SK-N-SH treated with all-trans-retinoic acid at 6 μM for 48 hours (cell line): ENCODE results near the gene ETF1.

Source experiments
- BACH2 ChIP-seq: fragments of 250-450 bp; sonication (Bioruptor Pico); IDR thresholded peaks from 2 replicates; pipeline ENCODE4 v1.9.0; 2021; ENCODE audit warnings: mild to moderate bottlenecking, borderline replicate concordance
- RARB ChIP-seq: fragments of 250-450 bp; sonication (Bioruptor Pico); IDR thresholded peaks from 2 replicates; pipeline ENCODE4 v1.8.0; 2021; ENCODE audit warnings: mild to moderate bottlenecking, moderate library complexity
- TCF4 ChIP-seq: fragments of 250-450 bp; sonication (Bioruptor Pico); IDR thresholded peaks from 2 replicates; pipeline ENCODE4 v1.8.0; 2021; ENCODE audit warnings: mild to moderate bottlenecking, moderate library complexity, borderline replicate concordance
- TOX ChIP-seq: fragments of 250-450 bp; sonication (Bioruptor Pico); IDR thresholded peaks from 2 replicates; pipeline ENCODE4 v1.8.0; 2021; ENCODE audit warnings: mild to moderate bottlenecking, moderate library complexity, borderline replicate concordance
- ZNF565 ChIP-seq: fragments of 450-650 bp; formaldehyde crosslinking; conservative IDR thresholded peaks from 2 replicates; pipeline ENCODE4 v1.5.0; 2020; ENCODE audit warnings: low read depth, mild to moderate bottlenecking, moderate library complexity
- TF ChIP-seq, protein P1 (sequence below): fragments of 250-450 bp; sonication (Bioruptor Pico); IDR thresholded peaks from 2 replicates; pipeline ENCODE4 v1.5.1; 2021; ENCODE audit warnings: mild to moderate bottlenecking, moderate library complexity
- TF ChIP-seq, protein P2 (sequence below): fragments of 250-450 bp; sonication (Bioruptor Pico); IDR thresholded peaks from 2 replicates; pipeline ENCODE4 v1.8.0; 2020; ENCODE audit warnings: mild to moderate bottlenecking, moderate library complexity, borderline replicate concordance
- TF ChIP-seq, protein P3 (sequence below): fragments of 250-450 bp; sonication (Bioruptor Pico); IDR thresholded peaks from 2 replicates; pipeline ENCODE4 v1.5.1; 2020; ENCODE audit warnings: low read depth, mild to moderate bottlenecking, moderate library complexity

DNA sequence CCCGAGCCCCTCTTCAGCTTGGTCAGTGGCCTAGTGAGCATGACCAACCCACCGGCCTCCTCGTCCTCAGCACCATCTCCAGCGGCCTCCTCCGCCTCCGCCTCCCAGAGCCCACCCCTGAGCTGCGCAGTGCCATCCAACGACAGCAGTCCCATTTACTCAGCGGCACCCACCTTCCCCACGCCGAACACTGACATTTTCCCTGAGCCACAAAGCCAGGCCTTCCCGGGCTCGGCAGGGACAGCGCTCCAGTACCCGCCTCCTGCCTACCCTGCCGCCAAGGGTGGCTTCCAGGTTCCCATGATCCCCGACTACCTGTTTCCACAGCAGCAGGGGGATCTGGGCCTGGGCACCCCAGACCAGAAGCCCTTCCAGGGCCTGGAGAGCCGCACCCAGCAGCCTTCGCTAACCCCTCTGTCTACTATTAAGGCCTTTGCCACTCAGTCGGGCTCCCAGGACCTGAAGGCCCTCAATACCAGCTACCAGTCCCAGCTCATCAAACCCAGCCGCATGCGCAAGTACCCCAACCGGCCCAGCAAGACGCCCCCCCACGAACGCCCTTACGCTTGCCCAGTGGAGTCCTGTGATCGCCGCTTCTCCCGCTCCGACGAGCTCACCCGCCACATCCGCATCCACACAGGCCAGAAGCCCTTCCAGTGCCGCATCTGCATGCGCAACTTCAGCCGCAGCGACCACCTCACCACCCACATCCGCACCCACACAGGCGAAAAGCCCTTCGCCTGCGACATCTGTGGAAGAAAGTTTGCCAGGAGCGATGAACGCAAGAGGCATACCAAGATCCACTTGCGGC, 75.9 kb downstream of the ETF1 start:
- TF ChIP-seq, protein P1, sequence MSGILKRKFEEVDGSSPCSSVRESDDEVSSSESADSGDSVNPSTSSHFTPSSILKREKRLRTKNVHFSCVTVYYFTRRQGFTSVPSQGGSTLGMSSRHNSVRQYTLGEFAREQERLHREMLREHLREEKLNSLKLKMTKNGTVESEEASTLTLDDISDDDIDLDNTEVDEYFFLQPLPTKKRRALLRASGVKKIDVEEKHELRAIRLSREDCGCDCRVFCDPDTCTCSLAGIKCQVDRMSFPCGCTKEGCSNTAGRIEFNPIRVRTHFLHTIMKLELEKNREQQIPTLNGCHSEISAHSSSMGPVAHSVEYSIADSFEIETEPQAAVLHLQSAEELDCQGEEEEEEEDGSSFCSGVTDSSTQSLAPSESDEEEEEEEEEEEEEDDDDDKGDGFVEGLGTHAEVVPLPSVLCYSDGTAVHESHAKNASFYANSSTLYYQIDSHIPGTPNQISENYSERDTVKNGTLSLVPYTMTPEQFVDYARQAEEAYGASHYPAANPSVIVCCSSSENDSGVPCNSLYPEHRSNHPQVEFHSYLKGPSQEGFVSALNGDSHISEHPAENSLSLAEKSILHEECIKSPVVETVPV (CRISPR knock-in tag): no peak
- TF ChIP-seq, protein P2, sequence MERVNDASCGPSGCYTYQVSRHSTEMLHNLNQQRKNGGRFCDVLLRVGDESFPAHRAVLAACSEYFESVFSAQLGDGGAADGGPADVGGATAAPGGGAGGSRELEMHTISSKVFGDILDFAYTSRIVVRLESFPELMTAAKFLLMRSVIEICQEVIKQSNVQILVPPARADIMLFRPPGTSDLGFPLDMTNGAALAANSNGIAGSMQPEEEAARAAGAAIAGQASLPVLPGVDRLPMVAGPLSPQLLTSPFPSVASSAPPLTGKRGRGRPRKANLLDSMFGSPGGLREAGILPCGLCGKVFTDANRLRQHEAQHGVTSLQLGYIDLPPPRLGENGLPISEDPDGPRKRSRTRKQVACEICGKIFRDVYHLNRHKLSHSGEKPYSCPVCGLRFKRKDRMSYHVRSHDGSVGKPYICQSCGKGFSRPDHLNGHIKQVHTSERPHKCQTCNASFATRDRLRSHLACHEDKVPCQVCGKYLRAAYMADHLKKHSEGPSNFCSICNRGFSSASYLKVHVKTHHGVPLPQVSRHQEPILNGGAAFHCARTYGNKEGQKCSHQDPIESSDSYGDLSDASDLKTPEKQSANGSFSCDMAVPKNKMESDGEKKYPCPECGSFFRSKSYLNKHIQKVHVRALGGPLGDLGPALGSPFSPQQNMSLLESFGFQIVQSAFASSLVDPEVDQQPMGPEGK (CRISPR knock-in tag): no peak
- TF ChIP-seq ZNF565 (CRISPR knock-in tag) (no peak), TOX (CRISPR knock-in tag) (no peak), RARB (CRISPR knock-in tag) (no peak), BACH2 (CRISPR knock-in tag) (no peak), TCF4 (CRISPR knock-in tag) (no peak)
- TF ChIP-seq, protein P3, sequence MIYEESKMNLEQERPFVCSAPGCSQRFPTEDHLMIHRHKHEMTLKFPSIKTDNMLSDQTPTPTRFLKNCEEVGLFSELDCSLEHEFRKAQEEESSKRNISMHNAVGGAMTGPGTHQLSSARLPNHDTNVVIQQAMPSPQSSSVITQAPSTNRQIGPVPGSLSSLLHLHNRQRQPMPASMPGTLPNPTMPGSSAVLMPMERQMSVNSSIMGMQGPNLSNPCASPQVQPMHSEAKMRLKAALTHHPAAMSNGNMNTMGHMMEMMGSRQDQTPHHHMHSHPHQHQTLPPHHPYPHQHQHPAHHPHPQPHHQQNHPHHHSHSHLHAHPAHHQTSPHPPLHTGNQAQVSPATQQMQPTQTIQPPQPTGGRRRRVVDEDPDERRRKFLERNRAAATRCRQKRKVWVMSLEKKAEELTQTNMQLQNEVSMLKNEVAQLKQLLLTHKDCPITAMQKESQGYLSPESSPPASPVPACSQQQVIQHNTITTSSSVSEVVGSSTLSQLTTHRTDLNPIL (CRISPR knock-in tag): no peak
